Ureter (tissue), 1 donor: ENCODE results near the gene TRAIP. TPM values are rescaled to one million over a fixed set of nuclear protein-coding genes. Genes with fewer than 3 reads are reported as not detected.
"Not testable (repeated sequence)": the region's sequence is repeated elsewhere in the genome, so short reads cannot be mapped to it uniquely, and the experiment has no call there.

Source experiments
- DNase-seq: peaks from one replicate; pipeline ENCODE4 v3.0.0-alpha.2; 2020; ENCODE audit warnings: low spot score
- total RNA-seq: library from RNA; stranded (reverse); gene quantifications from one replicate; pipeline ENCODE4 v1.2.4, GENCODE V29; 2023
- donor health status: DM: yes; HTN: yes; CAD: no.

The TRAIP gene
- total RNA-seq, 1 donor from 2014 or later, result 2.0 TPM

GRCh38 chr3:49792371-49793150, 63.8 kb downstream of the TRAIP start:
- DNase-seq, result no peak

GRCh38 chr3:49791571-49791970, 64.8 kb downstream of the TRAIP start:
- no peak for DNase-seq

- DNase-seq, result no peak
Measured at GRCh38 chr3:49790626-49791411, 65.5 kb downstream of the TRAIP start.

- DNase-seq, result no peak
Measured at GRCh38 chr3:49788056-49788455, 68.3 kb downstream of the TRAIP start.

GRCh38 chr3:49787536-49787935, 68.8 kb downstream of the TRAIP start:
- DNase-seq, result no peak

- DNase-seq, result no peak
Measured at GRCh38 chr3:49787182-49787464, 69.2 kb downstream of the TRAIP start.

GRCh38 chr3:49786357-49787181, 69.8 kb downstream of the TRAIP start, which contains the start of gene IP6K1:
Gene IP6K1, minus strand, starts transcription at chr3:49786542. Its CDS starts 38,502 bp downstream, at chr3:49748040.
- peak; percentile 100 for DNase-seq

- no peak for DNase-seq
Measured at GRCh38 chr3:49785565-49786356, 70.6 kb downstream of the TRAIP start.

GRCh38 chr3:49782277-49782676, 74.1 kb downstream of the TRAIP start:
- DNase-seq, result not testable (repeated sequence)

- no peak for DNase-seq
Measured at GRCh38 chr3:49781415-49782199, 74.8 kb downstream of the TRAIP start.

GRCh38 chr3:49780975-49781365, 75.4 kb downstream of the TRAIP start:
- DNase-seq, result not testable (repeated sequence)

- DNase-seq, result no peak
Measured at GRCh38 chr3:49780080-49780974, 76.0 kb downstream of the TRAIP start.

GRCh38 chr3:49779358-49780079, 76.8 kb downstream of the TRAIP start:
- DNase-seq, result no peak

Other genes with a start within 250 kb of the TRAIP start
- gene APEH, start 182.2 kb downstream of the TRAIP start, total RNA-seq, result 152 TPM
- 16.6 TPM for gene MST1, start 167.1 kb downstream of the TRAIP start, total RNA-seq
- 52.8 TPM for gene RNF123, start 167.0 kb downstream of the TRAIP start, total RNA-seq
- not detected for gene AMIGO3, start 136.9 kb downstream of the TRAIP start, total RNA-seq
- 47.2 TPM for gene GMPPB, start 132.6 kb downstream of the TRAIP start, total RNA-seq
- 32.0 TPM for gene IP6K1, start 70.0 kb downstream of the TRAIP start, total RNA-seq
- 0.62 TPM for gene CDHR4, start 56.7 kb downstream of the TRAIP start, total RNA-seq
- 13.8 TPM for gene INKA1, start 53.3 kb downstream of the TRAIP start, total RNA-seq
- 162 TPM for gene UBA7, start 42.6 kb downstream of the TRAIP start, total RNA-seq
- not detected for gene CAMKV, start 13.3 kb upstream of the TRAIP start, total RNA-seq
- 39.2 TPM for gene MST1R, start 47.3 kb upstream of the TRAIP start, total RNA-seq
- gene MON1A, start 73.2 kb upstream of the TRAIP start, total RNA-seq, result 11.8 TPM
- 130 TPM for gene RBM6, start 83.6 kb upstream of the TRAIP start, total RNA-seq
- 220 TPM for gene RBM5, start 232.4 kb upstream of the TRAIP start, total RNA-seq